GM03348 (cell line): ENCODE data around the gene OR3A2.
"Not testable (repeated sequence)": the region's sequence is repeated elsewhere in the genome, so short reads cannot be mapped to it uniquely, and the experiment has no call there.

Source experiments
- DNase-seq: peaks from one replicate; pipeline ENCODE4 v3.0.0; 2012; ENCODE audit warnings: low spot score

The OR3A2 gene

DNA sequence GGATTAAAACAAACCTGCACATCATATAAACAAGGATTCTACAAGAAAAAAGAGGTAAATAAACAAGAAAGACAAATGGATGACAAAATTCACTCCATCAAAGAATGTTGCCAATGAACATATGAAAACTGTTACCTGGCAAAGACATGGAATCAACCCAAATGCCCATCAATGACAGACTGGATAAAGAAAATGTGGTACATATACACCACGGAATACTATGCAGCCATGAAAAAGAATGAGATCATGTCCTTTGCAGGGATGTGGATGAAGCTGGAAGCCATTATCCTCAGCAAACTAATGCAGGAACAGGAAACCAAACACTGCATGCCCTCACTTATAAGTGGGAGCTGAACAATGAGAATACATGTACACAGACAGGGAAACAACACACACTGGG, 92.6 kb downstream of the OR3A2 start:
- DNase-seq: not testable (repeated sequence)

GRCh38 chr17:3282901-3283300, 103.2 kb downstream of the OR3A2 start:
- no peak for DNase-seq

DNA sequence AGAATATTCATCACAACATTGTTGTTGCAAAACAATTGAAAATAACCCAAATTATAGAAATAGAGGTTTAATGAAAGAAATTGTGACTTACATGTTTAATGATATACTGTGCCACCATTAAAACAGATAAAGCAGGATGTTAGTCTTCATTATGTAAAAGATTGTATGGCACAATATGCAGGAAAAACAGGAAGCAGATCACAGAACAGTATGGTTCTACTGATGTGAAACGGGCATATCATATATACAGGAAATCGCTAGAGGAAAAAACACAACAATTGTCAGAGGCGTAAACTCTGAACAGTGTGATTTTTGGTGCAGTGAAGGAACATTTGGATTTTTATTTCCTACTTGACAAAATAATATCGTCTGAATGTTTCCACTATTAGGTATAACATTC, 110.0 kb downstream of the OR3A2 start:
- DNase-seq: no peak

GRCh38 chr17:3271072-3271848, 114.8 kb downstream of the OR3A2 start:
- DNase-seq: no peak

DNA sequence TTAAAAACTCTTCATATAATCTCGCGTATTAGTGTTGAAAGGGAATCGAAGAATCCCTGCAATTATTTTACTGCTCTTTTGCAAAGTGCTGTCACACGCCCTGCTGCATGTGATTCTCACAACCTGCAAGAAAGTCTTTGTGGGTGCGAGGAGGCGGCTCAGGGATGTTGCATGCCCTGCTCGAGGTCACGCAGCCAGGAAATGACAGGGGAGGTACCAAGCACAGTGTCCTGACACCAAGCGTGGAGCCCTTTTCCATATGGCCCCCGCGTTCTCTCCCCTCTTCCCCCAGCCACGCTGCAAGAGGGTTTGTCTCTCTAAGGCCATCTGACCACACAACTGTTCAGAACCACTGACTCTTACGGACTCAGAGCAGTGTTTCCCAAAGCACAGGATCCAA, 125.5 kb downstream of the OR3A2 start:
- no peak for DNase-seq

DNA sequence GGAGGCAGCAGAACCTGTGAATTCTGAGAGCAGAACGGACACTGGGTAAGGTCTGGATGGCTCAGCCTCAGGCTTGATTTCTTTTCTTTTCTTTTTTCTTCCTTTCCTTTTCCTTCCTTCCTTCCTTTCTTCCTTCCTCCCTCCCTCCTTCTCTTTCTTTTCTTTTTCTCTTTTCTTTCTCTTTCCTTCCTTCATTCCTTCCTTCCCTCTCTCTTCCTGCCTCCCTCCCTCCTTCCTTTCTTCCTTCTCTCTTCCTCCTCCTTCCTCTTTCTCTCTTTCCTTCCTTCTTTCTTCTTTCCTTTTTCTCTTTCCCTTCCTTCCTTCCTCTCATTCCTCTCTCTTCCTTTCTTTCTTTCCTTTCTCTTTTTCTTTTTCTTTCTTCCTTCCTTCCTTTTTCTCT, 125.9 kb downstream of the OR3A2 start:
- DNase-seq: no peak

DNA sequence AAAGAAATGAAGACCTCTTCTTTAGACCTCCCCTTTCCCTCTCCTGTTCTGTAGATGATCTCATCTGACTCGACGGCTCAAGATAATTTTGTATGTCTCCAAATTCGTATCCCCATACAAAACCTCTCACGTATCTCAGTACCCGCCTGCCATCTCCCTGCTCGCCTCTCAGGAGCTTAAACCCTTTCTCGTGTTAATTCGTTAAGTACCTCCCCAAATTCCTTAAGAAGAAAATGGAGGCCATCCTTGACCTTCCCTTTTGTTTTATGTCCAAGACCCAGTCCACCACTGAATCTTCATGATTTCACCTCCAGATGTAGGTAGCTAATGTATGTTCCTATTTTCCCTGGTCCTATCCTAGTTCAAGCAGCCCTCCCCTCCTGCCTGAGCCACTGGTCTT, 129.5 kb downstream of the OR3A2 start:
- no peak for DNase-seq

DNA sequence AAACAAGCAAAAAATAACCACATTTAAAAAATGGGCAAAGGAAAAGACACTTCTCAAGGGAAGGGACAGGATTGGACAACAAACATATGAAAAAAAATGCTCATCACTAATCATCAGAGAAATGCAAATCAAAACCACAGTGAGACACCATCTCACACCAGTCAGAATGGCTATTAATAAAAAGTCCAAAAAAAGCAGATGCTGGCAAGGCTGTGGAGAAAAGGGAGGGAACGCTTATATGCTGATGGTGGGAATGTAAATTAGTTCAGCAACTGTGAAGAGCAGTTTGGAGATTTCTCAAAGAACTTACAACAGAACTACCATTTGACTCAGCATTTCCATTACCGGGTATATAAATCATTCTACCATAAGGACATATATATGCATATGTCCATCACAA, 137.1 kb downstream of the OR3A2 start:
- not testable (repeated sequence) for DNase-seq

- not testable (repeated sequence) for DNase-seq
These were observed 141.3 kb downstream of the OR3A2 start for GRCh38 chr17:3244841-3245240.

DNA sequence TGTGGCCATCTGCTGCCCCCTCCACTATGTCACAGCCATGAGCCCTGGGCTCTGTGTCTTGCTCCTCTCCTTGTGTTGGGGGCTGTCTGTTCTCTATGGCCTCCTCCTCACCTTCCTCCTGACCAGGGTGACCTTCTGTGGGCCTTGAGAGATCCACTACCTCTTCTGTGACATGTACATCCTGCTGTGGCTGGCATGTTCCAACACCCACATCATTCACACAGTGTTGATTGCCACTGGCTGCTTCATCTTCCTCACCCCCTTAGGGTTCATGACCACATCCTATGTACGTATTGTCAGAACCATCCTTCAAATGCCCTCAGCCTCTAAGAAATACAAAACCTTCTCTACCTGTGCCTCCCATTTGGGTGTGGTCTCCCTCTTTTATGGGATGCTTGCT, 145.1 kb downstream of the OR3A2 start:
- DNase-seq: not testable (repeated sequence)

- not testable (repeated sequence) for DNase-seq
These were observed 147.4 kb downstream of the OR3A2 start for GRCh38 chr17:3238685-3239084.

GRCh38 chr17:3232300-3232699, 153.8 kb downstream of the OR3A2 start:
- DNase-seq: not testable (repeated sequence)
